ENCODE results near the gene OR14A2.
"Not testable (repeated sequence)": the region's sequence is repeated elsewhere in the genome, so short reads cannot be mapped to it uniquely, and the experiment has no call there.

The OR14A2 gene

GRCh38 chr1:247748041-247748440 lies at the start of gene OR14A2:
Gene OR14A2, minus strand, starts transcription at chr1:247748141.
- no peak for DNase-seq

GRCh38 chr1:247797518-247797917 lies 49.6 kb upstream of the OR14A2 start:
- no peak for DNase-seq

- no peak for DNase-seq
Measured at GRCh38 chr1:247769603-247770002, 21.7 kb upstream of the OR14A2 start.

GRCh38 chr1:247760456-247760855 lies 12.5 kb upstream of the OR14A2 start, which contains the start of gene OR1C1:
Gene OR1C1, minus strand, starts transcription at chr1:247760556. Its CDS starts 2,150 bp downstream, at chr1:247758406.
- DNase-seq = no peak

- not testable (repeated sequence) for DNase-seq
Measured at GRCh38 chr1:247754311-247754710, 6.4 kb upstream of the OR14A2 start.

GRCh38 chr1:247749870-247750269 lies 1.9 kb upstream of the OR14A2 start:
- DNase-seq = no peak

- no peak for DNase-seq
Measured at GRCh38 chr1:247747616-247748015, 325 bp downstream of the OR14A2 start.

GRCh38 chr1:247746391-247746935 lies 1.5 kb downstream of the OR14A2 start:
- DNase-seq = no peak

- DNase-seq = not testable (repeated sequence)
Measured at GRCh38 chr1:247742215-247742760, 5.7 kb downstream of the OR14A2 start.

- DNase-seq = no peak
Measured at GRCh38 chr1:247741756-247742155, 6.2 kb downstream of the OR14A2 start.

- no peak for DNase-seq
Measured at GRCh38 chr1:247740721-247741120, 7.2 kb downstream of the OR14A2 start.

- DNase-seq = no peak
Measured at GRCh38 chr1:247738315-247738714, 9.6 kb downstream of the OR14A2 start, which contains the start of gene OR14K1. Gene OR14K1, plus strand, starts transcription at chr1:247738615. Its CDS starts 0 bp downstream, at chr1:247738615.

- DNase-seq = no peak
Measured at GRCh38 chr1:247721222-247721621, 26.7 kb downstream of the OR14A2 start.

- DNase-seq = no peak
Measured at GRCh38 chr1:247716546-247716945, 31.4 kb downstream of the OR14A2 start, which contains the start of gene OR6F1. Gene OR6F1, minus strand, starts transcription at chr1:247716646. Its CDS starts 3,891 bp downstream, at chr1:247712755.

GRCh38 chr1:247713753-247714152 lies 34.2 kb downstream of the OR14A2 start:
- no peak for DNase-seq

GRCh38 chr1:247710681-247711080 lies 37.3 kb downstream of the OR14A2 start:
- DNase-seq = not testable (repeated sequence)

GRCh38 chr1:247701338-247701737 lies 46.6 kb downstream of the OR14A2 start:
- no peak for DNase-seq

GRCh38 chr1:247681288-247681897 lies 66.5 kb downstream of the OR14A2 start:
- peak; percentile 32 for DNase-seq

GRCh38 chr1:247680171-247680570 lies 67.8 kb downstream of the OR14A2 start:
- no peak for DNase-seq

GRCh38 chr1:247679639-247680038 lies 68.3 kb downstream of the OR14A2 start, which contains the start of gene OR13G1:
Gene OR13G1, minus strand, starts transcription at chr1:247679739. Its CDS starts 6,698 bp downstream, at chr1:247673041.
- no peak for DNase-seq
